OCI-M2 (cell line): Measurements from ENCODE around the gene DOCK7.
"Not testable (repeated sequence)": the region's sequence is repeated elsewhere in the genome, so short reads cannot be mapped to it uniquely, and the experiment has no call there.

ENCODE experiments used
- DNase-seq: peaks from one replicate; lab custom pipeline; 2025; ENCODE audit not compliant: unreplicated experiment; lab: John Stamatoyannopoulos, UW

The DOCK7 gene

GRCh38 chr1:62613890-62614289 lies 74.3 kb downstream of the DOCK7 start:
- DNase-seq = no peak

- DNase-seq = no peak
Measured at GRCh38 chr1:62613325-62613727, 74.9 kb downstream of the DOCK7 start.

- DNase-seq = no peak
Measured at GRCh38 chr1:62612770-62613169, 75.4 kb downstream of the DOCK7 start.

- not testable (repeated sequence) for DNase-seq
Measured at GRCh38 chr1:62610588-62610987, 77.6 kb downstream of the DOCK7 start.

- DNase-seq = no peak
Measured at GRCh38 chr1:62608905-62609304, 79.3 kb downstream of the DOCK7 start.

- DNase-seq = no peak
Measured at GRCh38 chr1:62601457-62601856, 86.7 kb downstream of the DOCK7 start.

GRCh38 chr1:62599044-62599443 lies 89.1 kb downstream of the DOCK7 start:
- no peak for DNase-seq

- DNase-seq = no peak
Measured at GRCh38 chr1:62597281-62597680, 90.9 kb downstream of the DOCK7 start, which contains the start of gene ANGPTL3. ANGPTL3 (plus strand) TSS chr1:62597520; CDS start chr1:62597567, 47 bp downstream.

- no peak for DNase-seq
Measured at GRCh38 chr1:62595647-62596046, 92.5 kb downstream of the DOCK7 start.

GRCh38 chr1:62593825-62594394 lies 94.3 kb downstream of the DOCK7 start:
- no peak for DNase-seq

GRCh38 chr1:62590970-62591368 lies 97.2 kb downstream of the DOCK7 start:
- DNase-seq = no peak

- no peak for DNase-seq
Measured at GRCh38 chr1:62590255-62590969, 97.8 kb downstream of the DOCK7 start.

GRCh38 chr1:62589321-62589720 lies 98.9 kb downstream of the DOCK7 start:
- DNase-seq = no peak

- DNase-seq = no peak
Measured at GRCh38 chr1:62588000-62588399, 100.2 kb downstream of the DOCK7 start.

GRCh38 chr1:62585469-62586155 lies 102.6 kb downstream of the DOCK7 start:
- DNase-seq = no peak

GRCh38 chr1:62573675-62574074 lies 114.5 kb downstream of the DOCK7 start:
- no peak for DNase-seq

- no peak for DNase-seq
Measured at GRCh38 chr1:62572476-62572875, 115.7 kb downstream of the DOCK7 start.

GRCh38 chr1:62571517-62571916 lies 116.7 kb downstream of the DOCK7 start:
- not testable (repeated sequence) for DNase-seq

GRCh38 chr1:62567926-62568325 lies 120.3 kb downstream of the DOCK7 start:
- not testable (repeated sequence) for DNase-seq

- not testable (repeated sequence) for DNase-seq
Measured at GRCh38 chr1:62567182-62567581, 121.0 kb downstream of the DOCK7 start.

- no peak for DNase-seq
Measured at GRCh38 chr1:62561306-62561705, 126.9 kb downstream of the DOCK7 start.

- no peak for DNase-seq
Measured at GRCh38 chr1:62544570-62544969, 143.6 kb downstream of the DOCK7 start.
